Mammary epithelial cell (primary cell): ENCODE measurements around the gene GKN2.

ENCODE experiments used
- CTCF ChIP-seq, 2 donors: IDR thresholded peaks in 1 of 2; conservative IDR thresholded peaks in 1 of 2; 2 replicates each; pipeline ENCODE4 v1.5.1; 2011 to 2012; ENCODE audit warnings: inconsistent platforms in 2 of 2, low read length in 2 of 2, mild to moderate bottlenecking in 2 of 2, control low read depth in 1 of 2, low read depth in 1 of 2; ENCODE audit not compliant: insufficient read depth in 1 of 2; ENCODE audit errors: extremely low read depth in 1 of 2
- EZH2 ChIP-seq: IDR thresholded peaks from 2 replicates; pipeline ENCODE4 v1.6.1; 2012; ENCODE audit warnings: low read length, inconsistent platforms, borderline replicate concordance

DNA sequence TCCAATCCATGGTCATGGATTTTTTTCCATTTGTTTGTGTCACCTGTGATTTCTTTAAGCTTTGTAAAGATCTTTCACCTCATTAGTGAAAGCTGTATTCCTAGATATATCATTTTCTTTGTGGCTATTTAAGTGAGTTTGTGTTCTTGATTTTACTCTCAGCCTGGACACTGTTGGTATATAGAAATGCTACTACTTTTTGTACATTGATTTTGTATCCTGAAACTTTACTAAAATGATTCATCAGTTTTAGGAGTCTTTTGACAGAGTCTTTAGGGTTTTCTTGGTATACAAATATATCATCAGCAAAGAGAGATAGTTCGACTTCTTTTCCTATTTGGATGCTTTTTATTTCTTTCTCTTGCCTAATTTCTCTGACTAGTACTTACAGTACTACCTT, 12.3 kb downstream of the GKN2 start:
- TF ChIP-seq CTCF (conservative IDR thresholded peaks at IDR 0.05 in 1 of 2, IDR thresholded peaks at IDR 0.05 in 1 of 2; ENCODE audit: extremely low read depth in 1 of 2, insufficient read depth in 1 of 2, low read depth in 1 of 2, low read length in 2 of 2) (no peak), EZH2 (no peak)
